COLO829 (cell line): ENCODE data around the gene DAND5.

ENCODE experiments used
- DNase-seq: peaks from one replicate; pipeline ENCODE4 v3.0.0; 2012; ENCODE audit warnings: low spot score

The DAND5 gene

DNA sequence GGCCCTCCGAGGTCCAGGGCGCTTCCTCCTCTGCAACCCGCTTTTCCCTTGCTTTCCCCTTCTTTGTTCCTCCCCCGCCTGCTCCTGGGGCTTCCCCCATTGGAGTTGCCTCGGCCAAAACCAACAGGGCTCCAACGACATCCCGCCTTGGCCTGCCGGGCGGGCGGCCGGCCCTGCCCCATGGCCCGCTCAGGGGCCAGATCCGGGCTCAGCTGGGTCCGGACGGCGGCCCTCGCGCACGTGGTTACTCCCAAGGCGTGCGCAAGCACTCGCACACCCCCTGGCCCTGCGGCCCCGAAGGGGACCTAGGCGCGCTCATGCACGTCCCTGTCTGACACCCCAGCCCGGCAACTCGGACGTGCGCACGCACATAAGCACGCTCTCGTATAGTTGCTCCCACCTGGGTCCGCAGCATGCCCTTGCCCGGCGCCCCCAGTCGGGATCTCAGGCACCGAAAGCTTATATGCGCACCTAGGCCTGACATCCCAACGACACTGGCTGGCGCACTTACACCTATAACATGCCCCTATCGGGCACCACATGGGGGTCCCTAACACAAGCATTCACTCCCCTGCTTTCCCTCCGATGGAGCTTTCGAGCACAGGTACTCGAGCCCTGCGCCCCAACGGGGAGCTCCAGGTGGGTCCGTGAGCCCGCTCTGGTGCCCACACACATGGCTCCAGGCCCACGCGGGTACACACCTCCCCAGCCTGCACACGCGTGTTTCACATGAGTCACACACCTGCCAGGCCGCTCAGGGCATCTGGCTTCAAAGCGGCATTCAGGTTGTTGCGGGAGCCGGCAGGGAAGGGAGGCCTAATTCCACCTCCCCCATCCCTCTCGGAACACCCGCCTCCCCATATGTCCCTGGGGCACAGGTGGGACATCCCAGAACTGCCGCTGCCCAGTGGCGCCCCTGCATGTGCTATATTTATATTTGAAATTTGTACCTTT lies 40.9 kb downstream of the DAND5 start:
- DNase-seq = no peak

DNA sequence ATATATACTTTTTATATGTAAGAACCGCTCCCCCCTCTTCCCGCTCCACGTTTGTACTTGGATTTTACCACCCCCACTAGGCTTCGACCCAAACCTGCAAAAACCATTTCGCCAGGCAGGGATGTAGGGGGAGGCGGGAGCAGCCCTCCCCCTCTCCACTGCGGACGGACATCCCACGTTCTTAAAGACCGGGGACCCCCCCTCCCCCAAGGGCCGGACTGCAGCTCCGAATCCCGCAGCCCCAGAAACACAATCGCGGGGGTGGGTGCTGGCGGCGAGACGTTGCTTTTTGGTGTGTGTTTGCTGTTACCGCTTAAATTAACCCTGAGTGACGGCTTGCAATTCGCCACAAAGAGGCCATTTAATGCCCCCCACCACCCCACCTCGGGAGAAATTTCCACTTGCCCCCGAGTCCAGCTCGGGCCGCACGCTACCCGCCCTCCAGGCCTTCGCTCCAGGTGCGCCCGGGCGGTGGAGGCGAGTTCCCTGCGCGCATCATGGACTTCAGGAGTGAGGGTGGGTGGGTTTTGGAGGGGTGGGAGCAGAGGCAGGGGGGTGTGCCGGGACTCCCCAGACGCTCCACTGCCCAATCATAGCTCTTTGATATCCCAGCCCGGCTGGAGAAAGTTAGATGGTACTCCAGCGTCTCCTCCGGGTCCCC lies 41.7 kb downstream of the DAND5 start:
- DNase-seq = no peak

DNA sequence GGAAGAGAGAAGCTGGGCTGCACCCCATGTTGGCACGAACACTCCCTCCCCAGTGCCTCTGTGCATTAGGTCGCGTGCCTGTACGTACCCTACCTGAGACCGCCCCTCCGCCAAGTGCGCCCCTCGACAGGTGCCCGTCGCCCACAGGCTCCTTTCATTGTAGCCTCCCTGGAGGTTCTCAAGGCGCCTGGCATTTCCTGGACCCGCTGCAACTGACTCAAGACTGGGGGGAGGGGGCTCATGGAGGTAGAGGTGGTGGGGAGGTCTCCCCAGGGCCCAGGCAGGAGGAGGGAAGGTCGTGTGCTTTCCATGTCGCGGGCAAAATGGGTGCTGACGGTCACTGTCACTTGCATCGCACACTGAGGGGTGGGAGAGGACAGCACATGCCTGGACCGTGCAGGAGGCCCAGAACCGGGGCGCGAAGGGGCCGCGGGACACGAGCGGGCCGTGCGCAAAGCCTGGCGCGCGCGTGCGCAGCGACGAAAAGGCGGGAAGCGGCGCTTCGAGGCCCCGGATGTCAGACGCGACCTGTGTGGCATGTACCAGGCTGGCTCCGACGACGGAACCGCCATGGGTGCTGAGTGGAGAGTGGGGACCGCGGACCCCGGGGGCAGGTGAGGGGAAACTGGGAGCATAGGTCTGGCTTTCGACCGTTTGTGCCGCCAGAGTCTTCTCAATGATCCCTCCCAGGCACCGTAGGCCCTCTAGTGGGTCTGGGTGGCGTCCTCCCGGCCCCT lies 42.4 kb downstream of the DAND5 start:
- DNase-seq = no peak

DNA sequence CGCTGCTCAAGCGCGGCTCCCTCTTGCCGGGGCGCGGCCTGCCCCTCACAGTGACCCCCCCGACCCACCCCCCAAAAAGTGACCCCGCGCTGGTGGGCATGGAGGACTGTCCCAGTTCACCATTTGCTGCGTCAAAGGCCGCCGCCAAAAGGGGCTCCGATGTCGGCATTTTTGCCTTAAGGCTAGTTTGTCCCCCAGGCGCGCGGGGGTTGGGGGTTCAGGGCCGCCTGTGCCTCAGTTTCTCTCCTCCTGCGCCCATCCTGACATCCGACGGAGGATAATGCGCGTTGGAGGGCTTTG lies 43.0 kb downstream of the DAND5 start:
- DNase-seq = no peak

DNA sequence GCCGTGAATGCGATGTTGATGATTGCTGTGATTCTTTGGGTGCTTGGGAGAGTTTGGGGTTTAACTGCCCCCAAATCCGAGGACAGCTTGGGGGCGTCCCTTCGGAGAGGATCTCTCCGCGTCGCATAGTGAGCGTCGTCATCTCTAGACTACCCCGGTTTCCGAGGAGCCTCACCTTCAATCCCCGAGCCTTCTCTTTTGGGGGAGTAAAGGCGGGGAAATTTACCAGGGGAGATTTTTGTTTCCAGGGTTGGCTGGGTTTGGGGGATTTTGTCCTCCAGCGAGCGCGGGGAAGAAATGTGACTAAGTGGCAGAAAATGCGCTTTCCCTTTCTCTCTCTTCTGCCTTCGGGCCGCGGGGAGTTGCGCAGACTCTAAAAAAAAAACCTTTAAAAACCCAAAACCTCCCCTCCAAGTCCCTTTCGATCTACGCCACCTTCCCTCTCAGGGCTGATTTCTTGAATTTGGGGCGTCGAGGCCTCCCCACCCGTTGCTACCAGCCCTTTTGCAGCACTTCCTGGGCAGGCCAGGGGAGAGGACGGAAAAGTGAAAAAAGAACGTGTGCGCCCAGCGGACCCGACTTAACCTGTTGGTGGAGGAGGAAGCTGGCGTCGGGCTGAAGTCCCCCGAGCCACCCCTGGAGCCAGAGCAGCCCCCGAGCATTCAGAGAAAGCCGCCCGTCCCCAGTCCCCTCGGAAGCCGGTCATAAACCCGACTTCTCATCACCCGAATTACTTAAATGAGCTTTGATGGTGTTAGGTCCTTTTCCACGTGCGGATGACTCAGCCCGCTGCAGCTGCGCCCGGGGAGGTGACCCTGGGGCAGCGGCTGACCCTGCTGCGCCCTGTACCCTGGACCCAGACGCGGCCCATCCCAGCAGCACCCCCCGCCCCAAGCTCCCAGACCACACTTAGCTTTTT lies 43.6 kb downstream of the DAND5 start:
- peak; percentile 50 for DNase-seq

DNA sequence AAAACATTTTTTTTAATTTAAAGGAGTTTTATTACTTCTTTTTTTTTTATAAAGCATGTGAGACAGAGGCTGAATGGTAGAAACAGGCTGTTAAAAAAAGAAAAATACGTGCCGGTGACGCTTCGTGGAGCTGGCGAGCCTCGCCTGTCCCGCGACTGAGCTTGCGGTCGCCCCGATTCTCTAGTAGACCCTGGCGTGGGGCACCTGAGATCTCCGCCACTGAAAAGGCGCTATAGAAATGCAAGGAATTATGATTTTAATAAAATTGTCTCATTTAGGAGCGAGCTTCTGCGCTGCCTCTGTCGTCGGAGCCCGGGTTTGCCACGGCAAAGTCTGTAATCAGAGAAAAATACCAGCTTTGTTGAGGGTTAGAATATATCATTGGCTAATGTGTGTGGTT lies 44.3 kb downstream of the DAND5 start:
- no peak for DNase-seq

DNA sequence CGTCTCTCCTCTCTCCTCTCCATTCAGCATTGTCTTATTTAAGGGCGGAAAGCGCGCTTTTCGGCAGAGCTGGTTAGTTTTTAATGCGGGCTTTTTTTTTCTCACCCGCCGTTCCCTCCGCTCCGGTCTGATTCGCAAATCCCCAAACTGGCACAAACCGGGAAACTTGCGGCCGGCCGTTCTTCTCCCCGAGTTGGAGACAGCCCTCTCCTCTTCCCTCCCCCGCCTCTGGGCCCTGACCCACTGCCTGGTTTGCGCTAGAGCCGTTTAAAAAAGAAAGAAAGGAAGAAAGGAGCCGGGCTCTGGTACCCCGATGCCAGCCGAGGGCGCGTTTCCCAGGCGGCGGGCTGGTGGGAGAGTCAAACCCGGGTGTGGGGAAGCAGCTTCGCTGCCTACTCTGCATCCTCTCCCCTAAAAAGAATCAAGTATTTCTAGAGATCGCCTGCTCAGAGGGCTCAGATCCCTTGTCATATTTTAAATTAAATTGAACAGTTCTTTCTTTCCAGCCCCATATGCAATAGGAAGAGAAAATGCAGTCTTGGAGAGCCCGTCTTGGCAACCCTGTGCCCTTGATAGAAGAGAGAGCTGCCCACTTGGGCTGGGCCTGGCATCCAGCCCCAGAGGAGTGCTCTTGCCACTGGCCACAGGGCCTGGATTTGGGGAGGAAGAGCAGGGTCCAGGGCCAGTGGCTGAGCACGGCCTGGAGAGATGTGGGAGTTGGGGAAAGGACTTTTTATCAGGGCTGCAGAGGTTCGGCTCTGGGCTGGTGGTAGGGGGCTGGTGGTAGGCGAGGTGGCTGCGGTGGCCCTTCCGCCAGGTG lies 44.9 kb downstream of the DAND5 start:
- DNase-seq = no peak

DNA sequence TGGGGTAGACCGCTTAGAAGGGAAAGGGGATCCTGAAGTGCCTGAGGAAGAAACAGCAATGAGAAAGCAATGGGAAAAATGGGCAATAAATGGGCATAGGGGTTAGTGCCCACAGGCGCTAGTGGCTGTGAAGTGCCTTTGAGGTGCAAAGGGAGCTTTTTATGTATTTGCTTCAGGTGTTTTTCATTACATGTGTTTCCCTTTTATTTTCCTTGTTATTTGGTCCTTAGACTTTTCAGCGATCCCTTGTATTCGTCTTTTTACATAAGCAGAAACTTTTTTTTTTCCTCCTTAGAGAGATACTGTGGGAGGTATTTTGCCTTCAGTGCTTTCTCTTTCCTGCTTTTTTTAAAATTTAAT lies 45.5 kb downstream of the DAND5 start:
- DNase-seq = no peak

DNA sequence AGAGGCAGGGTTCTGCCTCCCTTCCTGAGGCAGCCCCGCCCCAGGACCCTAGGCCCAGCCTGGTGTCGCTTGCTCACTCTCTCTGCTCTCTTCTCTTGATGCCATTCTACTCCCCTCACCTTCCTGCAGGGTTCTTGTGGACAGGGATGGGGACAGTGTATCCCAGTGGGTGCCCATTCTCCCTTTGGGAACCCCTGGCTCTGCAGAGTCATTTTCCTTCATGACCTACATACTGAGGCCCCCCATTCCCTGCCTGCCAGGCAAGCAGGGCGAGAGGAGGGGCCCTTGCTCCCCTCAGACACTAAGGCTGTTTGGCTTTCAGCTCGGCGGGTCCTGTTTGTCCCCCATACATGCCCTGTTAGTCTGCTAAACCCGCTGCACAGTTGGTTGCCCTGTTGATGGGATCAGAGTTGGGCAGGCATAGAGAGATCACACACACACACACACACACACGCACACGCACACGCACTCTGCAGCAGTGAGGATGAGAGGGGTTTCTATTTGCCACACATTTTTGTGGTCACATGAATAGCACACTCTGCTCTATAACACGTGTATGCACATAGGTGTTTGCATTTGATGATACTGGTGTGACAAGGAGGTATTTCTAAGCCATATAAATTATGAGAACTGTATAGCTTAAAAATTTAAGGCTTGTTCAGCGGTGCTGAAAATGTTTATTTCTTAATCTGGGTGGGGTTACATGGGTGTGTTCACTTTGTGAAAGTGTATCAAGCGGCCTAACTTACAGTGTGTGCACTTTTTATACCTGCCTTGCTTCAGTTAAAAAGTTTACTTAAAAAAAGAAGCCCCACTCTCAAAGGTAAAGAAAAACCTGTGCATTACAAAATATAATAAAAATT lies 46.2 kb downstream of the DAND5 start:
- DNase-seq = no peak

DNA sequence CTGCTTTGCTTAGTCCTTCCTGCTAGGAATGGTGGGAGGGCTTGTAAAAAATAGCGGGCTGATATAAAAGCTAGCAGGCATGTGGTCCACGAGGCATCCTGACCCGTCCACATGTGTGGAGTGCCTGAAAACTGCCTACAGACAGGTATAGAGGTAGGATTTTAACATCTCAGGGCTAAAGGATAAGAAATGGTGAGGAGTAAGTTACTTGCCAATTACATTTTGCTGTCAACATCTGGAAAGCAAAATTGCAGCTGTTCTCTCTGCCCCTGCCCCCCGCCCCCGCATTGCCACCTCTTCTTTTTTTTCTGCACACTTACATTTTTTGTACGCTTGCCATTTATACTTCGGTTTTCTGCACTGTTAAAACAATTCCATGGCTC lies 46.9 kb downstream of the DAND5 start:
- DNase-seq = no peak

DNA sequence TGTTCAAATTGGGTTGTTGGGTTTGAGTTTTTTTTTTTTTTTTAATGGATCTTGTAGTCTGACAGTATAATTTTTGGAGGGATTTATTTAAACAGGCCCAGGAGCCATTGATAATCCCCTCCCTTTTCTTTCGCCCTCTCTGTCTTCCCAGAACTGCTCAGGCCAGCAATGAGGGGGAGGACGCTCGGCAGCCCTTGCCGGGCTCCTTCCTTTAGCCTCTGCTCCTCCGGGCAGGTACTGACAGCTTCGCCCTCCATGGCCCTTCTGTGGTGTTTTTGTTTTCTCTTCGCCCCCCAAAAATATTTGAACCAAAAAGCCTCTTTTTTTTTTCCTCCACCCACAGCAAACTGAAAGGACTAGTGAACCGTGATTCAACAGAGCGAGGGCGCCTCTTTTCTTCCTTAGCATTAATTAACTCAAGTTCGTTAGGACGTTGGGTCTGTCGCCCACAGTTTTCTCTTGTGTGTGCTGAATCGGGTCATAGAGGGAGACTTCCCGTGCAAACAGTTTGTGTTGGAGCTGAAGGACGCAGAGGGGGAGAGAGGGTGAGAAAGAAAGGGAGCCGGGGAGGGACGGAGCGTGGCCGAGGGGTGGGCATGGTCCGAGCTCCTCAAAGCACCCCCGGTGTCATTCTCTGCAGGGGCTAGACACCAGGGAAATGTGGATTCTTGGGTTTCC lies 47.4 kb downstream of the DAND5 start:
- no peak for DNase-seq

DNA sequence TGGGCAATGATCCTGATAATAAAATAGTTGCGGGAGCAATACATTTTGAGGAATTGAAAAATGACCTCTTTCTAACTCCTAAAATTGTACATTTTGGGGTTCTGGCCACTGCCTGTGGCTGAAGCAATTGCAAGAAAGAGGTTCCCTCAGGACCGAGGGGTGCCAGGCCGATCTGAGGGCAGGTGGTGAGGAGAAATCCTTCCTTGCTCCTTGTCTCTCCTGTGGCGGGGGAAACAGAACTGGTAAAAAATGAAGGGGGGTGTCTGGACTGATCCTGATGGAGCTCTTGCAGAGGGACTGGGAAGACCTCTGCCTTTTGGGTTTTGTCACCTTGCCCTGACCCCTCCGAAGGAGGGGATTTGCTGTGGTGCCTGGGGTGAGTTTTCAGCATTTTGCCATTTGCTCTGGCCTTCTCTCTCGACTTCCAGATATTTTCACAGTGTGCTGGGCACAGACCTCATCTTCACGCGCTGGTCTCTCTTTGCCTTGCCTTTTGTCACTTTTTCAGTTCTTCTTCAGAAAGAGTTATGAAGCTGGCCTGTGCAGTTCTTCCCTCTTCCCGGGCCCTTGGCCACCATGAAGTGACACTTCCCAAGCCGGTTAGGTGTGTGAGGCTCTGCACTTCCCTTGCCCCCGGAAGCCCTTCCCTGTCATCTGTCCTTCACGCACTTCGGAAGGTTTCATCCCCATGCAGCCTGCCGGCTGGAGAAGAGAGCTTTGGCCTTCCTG lies 48.1 kb downstream of the DAND5 start:
- no peak for DNase-seq

DNA sequence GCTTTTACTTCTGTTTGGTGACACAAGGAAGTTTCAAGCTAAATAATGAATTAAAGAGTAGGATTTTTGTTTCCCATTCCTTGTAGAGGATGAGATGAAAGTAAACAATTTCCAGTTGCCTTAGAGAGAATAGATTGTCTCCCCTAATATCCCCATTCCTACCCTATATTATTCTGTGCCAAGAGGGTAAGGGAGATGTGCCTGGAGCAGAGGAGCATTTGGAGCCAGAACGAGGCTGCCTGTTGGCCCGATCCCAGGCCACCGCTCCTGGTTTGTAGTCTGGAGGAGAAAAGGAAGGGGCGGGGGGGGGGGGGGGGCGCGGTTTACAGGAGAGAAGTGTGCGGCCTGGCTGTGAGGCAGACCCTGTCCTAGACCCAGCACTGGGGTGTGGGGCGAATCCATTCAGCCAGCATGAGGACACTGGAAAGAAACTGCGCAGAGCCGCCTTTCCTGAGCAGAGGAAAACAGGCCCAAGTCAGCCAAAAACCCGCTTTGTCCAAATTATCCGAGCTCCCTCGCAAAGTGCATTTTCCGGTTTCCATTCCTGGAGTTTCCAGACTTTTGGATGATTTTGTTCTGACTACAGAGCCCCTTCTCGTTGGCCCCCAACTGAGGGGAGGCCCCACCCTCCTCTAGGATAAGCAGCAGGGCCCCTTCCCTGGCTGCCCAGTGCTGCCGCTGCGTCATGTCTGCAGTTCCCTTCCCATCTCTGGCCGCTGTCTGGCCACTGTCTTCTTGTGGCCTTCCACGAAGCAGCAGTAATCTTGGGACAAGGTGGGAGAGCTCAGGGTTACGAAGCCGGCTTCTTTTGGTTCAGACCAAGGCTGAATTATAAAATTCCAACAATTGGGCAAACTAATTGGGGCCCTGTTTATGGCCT lies 48.9 kb downstream of the DAND5 start:
- no peak for DNase-seq

DNA sequence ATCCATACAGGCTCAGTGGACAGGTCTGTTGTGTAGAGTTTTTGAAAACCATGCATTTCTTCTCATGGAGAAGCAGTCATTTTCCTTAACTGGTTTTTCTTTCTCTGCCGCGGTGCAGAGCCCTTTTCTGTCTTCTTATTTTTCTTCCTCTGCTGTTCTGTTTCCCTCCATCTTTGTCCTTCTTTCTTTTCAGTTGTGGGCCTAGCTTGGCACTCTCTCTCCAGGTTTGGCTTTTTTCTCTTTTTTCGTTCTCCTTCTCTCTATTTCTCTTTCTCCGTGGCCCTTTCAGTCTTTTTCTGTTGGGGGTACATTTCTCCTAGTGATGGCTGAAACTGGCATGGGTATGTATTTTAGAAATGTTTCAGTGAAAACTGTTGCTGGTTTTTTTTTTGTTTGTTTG lies 50.0 kb downstream of the DAND5 start:
- DNase-seq = no peak

DNA sequence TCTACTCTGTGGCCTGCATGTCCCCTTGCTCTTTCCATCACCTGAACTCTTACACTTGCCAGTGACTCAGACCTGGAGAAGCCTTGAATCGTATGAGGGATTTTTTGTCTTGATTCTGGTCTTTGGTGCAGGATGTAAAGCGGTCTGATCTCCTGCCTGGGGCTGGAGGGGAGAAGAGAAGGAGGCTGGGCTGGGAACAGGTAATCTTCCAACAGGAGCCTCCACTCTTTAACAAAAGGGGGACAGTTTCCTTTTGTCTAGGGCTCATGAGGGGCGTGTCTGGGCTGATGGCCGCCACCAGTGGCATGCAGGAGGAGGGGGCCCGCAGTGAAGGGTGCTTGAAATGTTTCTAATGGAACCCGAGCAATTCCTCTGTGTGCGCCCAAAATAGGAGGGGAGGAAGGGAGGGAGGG lies 50.6 kb downstream of the DAND5 start:
- DNase-seq = no peak

DNA sequence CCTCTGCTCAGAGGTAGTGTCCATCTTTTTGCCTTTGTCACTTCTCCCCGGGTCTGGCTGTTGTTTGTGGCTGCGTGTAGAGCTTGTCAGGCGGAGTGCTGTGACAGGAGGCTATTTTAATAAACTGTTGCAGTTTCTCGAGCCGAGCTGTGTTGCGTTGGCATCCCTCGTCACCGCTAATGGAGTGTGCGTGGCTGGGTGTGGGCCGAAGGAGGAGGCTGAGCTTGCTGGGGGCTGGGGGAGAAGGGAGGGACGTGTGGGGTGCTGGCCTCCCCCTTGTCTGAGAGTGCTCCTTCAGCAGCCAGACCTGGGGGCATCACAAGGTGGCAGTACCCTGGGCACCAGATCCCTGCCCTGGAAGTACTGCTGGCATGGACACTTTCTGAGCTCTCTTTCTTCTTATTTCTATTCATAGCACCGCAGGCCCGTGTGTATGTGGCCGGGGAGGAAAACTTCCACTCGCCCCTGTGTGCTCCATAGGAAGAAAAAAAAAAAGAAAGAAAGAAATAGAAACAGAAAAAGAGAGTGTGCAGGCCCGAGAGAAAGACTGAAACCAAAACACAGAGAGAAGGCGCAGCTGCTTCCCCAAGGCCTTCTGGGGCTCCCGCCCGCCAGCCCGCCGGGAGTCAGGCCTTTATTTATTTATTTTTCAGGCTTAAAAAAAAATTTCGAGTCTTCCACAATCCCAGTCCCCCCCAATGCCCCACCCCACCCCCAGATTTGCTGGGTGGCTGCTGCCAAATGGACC lies 52.9 kb downstream of the DAND5 start:
- no peak for DNase-seq
